ENCODE data around the gene NBL1. TPM values are rescaled to one million over a fixed set of nuclear protein-coding genes. Genes with fewer than 3 reads are reported as not detected.

NBL1 gene
- total and polyA plus RNA-seq, 10 of the 15 experiments (the other 5 are each of a cell fraction or from before 2014, with no cell fraction given): 0.13 to 2.4 (median 0.81) TPM; not detected in 1

DNA sequence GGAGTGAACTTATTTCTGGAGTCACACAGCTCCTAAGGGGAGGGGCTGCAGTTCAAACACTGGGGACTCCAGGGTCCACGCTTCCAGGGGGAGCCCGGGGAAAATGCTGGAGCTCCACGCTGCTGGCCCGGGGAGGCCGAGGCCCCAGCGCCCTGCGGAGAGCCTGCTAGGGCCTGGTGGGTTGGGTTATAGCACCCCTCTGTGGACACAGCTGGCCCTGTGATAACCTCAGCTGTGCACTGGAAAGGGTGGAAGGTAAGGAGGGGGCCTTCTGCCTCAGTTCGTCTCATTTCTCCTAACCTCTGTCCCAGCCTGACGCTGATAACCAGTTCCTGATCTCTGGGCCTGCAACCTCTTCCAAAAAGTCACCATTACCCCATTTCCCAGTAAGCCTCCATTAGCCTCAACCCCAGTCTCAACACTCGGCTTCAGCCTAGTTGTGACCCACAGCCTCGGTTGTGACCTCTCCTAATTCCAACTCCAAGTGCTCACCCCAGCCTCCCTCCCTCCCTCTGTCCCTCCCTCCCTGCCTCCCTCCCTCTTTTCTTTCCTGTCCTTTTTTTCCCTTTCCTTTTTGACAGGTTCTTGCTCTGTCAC lies 7.1 kb downstream of the NBL1 start:
- no peaks in the 10 kb centered on the region for H3K4me1 ChIP-seq (ENCODE audit: control insufficient read depth, insufficient read depth, low read length)
- peak; percentile 81 for ATAC-seq
- H3K4me3 ChIP-seq: no peak overlapping the region
- no peaks in the 10 kb centered on the region; a peak in 1 of 4 replicates for H3K27me3 ChIP-seq (replicated peaks in 1 of 2; ENCODE audit: control insufficient read depth in 2 of 2, insufficient read depth in 2 of 2, low read length in 1 of 2)
- DNase-seq (ENCODE audit: low read depth, low spot score): no peak
- H3K4me2 ChIP-seq (ENCODE audit: control insufficient read depth, insufficient read depth): no peak overlapping the region
- no peaks in the 10 kb centered on the region for H3K79me2 ChIP-seq (ENCODE audit: control insufficient read depth, insufficient read depth, low read length)
- SMC1A ChIA-PET (ENCODE audit: uncharacterized antibody, unreplicated experiment): interaction anchor here (1.0 to 1.2 kb wide), 4 partner anchors 15 to 260 kb away, joined by 3 read pairs; no protein-coding TSS in a partner anchor
- no peaks in the 10 kb centered on the region for H3K36me3 ChIP-seq (ENCODE audit: control insufficient read depth in 2 of 2, insufficient read depth in 2 of 2, low read length in 1 of 2)
- RAD21 ChIA-PET (ENCODE audit: unreplicated experiment): interaction anchor here (0.6 to 2.1 kb wide), 12 partner anchors 9 to 482 kb away, joined by 3 to 11 read pairs (median 4); a partner anchor contains a TSS
- in situ Hi-C loops (cut with MboI): no loop called here
- intact Hi-C loops (cut with micrococcal nuclease; ENCODE audit: unreplicated experiment): loop anchor here (1.0 to 10.0 kb wide), 5 partner anchors 164 to 399 kb away; partner anchors contain the start of genes AKR7A2, CAPZB, EMC1 and MRTO4
- no peak overlapping the region; the same call in 1 of the 2 replicates for H2AFZ ChIP-seq (ENCODE audit: control insufficient read depth, low read depth, low read length)
- 38% methylated on average over 11 of the region's 11 CpGs for WGBS (ENCODE audit: insufficient coverage, insufficient replicate concordance, low lambda C conversion rate, missing lambda C conversion rate)
- no peak overlapping the region for H3K9ac ChIP-seq (ENCODE audit: control insufficient read depth, insufficient read depth, low read length)
- POLR2A ChIA-PET: no interaction called here
- no peak overlapping the region for H3K27ac ChIP-seq (ENCODE audit: control insufficient read depth, insufficient read depth)
- peak; percentile 55; the same call in 1 of the 2 replicates for TF ChIP-seq SMC3 (IDR thresholded peaks at IDR 0.05; ENCODE audit: borderline replicate concordance, low read length)
- peak; percentile 59 to 86 (median 74) for TF ChIP-seq CTCF (IDR thresholded peaks at IDR 0.05 in 2 of 3, conservative IDR thresholded peaks at IDR 0.05 in 1 of 3; ENCODE audit: control insufficient read depth in 2 of 3, extremely low read depth in 1 of 3, insufficient read depth in 1 of 3, low read depth in 3 of 3, low read length in 3 of 3)
- TF ChIP-seq, protein P1, sequence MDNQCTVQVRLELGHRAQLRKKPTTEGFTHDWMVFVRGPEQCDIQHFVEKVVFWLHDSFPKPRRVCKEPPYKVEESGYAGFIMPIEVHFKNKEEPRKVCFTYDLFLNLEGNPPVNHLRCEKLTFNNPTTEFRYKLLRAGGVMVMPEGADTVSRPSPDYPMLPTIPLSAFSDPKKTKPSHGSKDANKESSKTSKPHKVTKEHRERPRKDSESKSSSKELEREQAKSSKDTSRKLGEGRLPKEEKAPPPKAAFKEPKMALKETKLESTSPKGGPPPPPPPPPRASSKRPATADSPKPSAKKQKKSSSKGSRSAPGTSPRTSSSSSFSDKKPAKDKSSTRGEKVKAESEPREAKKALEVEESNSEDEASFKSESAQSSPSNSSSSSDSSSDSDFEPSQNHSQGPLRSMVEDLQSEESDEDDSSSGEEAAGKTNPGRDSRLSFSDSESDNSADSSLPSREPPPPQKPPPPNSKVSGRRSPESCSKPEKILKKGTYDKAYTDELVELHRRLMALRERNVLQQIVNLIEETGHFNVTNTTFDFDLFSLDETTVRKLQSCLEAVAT (IDR thresholded peaks at IDR 0.05): no peak
- TF ChIP-seq YY1 (IDR thresholded peaks at IDR 0.05; ENCODE audit: low read depth, low read length): 0 out of 2 replicates have a peak, but pooled peaks have one; percentile 24
- peak; percentile 83 for TF ChIP-seq RAD21 (IDR thresholded peaks at IDR 0.05; ENCODE audit: insufficient read depth, low read depth, low read length)
- CTCF ChIA-PET: interaction anchor here (0.6 to 3.1 kb wide), 29 partner anchors 10 to 1088 kb away, joined by 3 to 14 read pairs (median 3); no protein-coding TSS in a partner anchor
- no TSS peak for BruUV-seq (replicated peaks)
- H4K20me1 ChIP-seq (ENCODE audit: control insufficient read depth, insufficient read depth): no peaks in the 10 kb centered on the region
- no peaks in the 10 kb centered on the region for H3K9me3 ChIP-seq (replicated peaks; ENCODE audit: control insufficient read depth, insufficient read depth, low read length)
- no peak for FAIRE-seq

Data from GM12878 (cell line).